HTR-8/SVneo (cell line): ENCODE measurements around the gene USF2.

Experiments
- DNase-seq: peaks from one replicate; pipeline ENCODE4 v3.0.0; 2011; ENCODE audit warnings: low spot score, mixed read lengths; ENCODE audit not compliant: insufficient read length
- FAIRE-seq: peaks from 2 replicates; lab custom pipeline; 2011; peaks lifted over from hg19 to GRCh38; lab: Jason Lieb, UNC

USF2 gene

DNA sequence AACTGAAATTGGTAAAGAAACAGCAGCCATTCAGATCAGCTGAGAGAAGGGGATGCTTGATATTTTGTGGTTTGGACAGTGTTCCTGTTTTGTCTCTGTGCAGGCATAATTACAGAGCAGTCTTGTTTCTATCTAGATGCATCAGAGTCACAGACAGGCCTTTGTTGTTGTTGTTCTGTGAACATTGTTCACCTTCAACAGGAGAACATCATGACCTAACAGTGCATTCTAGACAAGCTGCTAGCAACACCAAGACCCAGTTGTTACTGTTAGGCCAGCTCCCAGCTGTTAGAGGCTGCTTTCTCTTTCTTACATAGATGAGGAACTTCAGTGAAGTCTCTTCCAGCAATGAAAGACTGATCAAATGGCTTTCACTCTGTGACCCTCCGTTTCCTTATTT is 28.4 kb upstream of the USF2 start:
- FAIRE-seq (no peak), DNase-seq (no peak)

DNA sequence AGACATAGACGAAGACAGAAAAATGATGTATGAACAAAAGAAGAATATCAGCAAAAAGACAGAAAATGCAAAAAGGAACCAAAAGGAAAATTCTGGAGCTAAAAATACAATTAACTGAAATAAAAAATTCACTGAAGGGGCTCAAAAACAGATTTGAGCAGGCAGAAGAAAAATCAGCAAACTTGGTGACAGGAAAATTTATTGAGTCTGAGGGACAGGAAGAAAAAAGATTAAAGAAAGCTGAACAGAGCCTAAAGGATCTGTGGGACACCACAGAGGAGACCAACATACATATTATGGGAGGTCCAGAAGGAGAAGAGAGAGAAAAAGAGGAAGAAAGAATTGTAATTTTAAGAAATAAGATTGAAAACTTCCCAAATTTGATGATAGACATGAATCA is 27.3 kb upstream of the USF2 start:
- no peak for DNase-seq
- FAIRE-seq = no peak

DNA sequence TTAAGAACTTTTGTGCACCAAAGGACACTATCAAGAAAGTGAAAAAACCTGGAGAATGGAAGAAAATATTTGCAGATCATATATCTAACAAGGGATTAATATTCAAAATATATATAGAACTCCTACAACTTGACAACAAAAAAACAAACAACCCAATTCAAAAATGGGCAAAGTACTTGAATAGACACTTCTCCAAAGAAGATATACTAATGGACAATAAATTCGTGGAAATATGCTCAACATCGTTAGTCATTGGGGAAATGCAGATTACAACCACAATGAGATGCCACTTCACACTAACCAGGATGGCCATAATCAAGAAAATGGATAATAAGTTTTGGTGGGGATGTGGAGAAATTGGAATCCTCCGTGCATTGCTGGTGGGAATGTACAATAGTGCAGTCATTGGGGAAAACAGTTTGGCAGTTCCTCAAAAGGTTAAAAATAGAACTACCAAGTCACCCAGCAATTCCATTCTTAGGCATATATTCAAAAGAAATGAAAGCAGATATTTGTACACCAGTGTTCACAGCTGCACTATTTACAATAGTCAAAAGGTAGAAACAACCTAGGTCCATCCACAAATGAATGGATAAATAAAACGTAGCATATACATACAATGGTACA is 22.2 kb upstream of the USF2 start:
- no peak for FAIRE-seq
- DNase-seq = no peak

DNA sequence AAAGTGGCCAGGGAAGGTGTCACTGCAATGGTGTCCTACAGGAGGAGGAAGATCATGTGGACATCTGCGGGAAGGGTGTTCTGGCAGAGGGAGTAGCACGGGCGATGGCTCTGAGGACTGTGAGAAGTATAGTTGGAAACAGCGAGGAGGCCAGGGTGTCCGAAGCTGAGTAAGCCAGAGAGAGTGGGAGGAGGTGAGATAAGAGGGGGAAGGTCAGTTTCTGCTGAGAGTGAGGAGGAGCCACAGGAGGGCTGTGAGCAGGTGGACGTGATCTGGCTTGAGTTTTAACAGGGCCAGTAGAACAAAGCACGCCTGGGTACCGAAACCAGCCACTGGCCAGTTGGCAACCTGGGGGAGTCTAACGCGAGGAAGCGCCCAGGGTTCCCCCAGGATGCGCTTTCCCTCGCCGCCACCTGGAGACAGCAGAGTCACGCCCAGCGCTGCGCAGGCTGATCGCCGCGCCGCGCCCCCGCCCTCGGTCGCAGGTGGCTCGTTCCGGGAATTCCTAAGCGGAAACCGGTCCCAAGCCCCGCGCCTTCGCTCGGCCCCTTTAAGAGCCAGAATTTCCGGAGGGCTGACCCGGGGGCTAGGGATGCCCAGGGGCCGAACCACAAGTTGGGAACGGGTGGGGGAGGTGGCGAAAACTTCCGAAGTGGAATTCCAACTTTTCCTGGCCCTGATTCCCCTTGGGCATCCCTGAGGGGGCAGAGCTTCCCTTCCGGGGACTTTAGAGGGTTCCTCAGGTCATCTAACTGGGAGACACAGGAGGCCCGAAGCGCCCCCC is 21.0 kb upstream of the USF2 start:
- FAIRE-seq = peak; percentile 74
- DNase-seq = peak; percentile 75

DNA sequence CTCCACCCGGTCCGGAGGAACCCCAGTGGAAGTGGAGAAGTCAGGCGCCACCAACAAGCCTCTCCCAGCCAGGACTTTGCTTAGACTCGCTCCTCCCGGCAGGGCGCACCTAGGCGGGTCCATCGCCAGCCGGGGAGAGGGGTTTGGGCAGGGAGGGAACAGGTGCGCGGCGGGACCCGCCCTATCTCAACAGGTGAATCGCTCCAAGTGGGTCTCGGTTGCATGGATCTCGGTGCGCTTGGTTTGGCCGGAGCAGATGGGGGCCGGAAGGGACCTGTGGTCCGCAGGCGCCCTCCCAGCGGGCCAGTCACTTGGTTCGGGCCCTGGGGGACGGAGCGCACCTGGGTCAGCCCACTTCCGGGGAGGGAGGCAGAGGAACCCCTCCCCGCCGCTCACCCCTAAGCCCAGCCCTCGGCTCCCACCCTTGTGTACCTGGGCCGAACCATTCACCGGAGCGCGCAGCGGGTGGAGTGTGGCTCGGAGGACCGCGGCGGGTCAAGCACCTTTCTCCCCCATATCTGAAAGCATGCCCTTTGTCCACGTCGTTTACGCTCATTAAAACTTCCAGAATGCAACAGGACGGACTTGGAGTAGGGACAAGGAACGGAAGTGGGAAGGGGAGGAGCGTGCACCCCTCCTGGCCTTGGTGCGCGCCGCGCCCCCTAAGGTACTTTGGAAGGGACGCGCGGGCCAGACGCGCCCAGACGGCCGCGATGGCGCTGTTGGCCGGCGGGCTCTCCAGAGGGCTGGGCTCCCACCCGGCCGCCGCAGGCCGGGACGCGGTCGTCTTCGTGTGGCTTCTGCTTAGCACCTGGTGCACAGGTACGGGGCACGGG is 20.2 kb upstream of the USF2 start, which contains the start of gene LSR:
Gene LSR (plus strand): TSS at position 693 of the 836 bp plus-strand sequence. CDS start 21 bp downstream, at position 714.
- DNase-seq (peak; percentile 80), FAIRE-seq (peak; percentile 63)

DNA sequence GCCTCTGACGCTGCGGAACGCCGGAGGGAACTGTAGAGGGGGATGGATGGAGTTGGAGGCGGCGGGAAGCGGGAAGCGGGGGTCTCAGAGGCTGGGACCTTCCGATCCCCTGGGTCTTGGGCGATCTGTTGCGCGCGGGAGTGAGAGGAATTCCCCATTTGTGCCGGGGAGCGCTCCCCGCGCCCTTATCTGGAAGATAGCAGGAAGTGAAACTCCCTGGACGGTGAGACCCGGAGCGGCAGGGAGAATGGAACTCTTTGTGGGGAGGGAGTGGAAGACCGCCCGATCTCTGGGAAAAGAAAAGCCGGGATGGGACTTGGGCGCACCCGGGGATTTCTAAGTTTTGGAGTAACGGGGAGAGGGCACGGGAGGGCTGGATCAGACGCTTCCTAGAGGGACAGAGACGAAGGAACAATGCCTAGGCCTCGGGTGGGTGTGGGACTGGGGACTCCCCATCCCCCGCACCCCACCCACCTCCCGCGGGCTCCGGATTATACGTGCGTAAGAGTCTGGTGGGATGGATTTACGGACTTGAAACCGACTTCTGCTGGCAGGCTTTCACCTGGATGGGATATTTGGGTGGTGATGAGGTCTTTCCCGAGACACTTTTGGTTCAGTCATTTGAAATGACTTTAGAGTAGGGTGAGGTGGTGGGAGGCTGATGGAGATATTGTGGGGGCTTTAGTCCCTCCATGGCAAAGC is 19.5 kb upstream of the USF2 start:
- no peak for DNase-seq
- FAIRE-seq = no peak

DNA sequence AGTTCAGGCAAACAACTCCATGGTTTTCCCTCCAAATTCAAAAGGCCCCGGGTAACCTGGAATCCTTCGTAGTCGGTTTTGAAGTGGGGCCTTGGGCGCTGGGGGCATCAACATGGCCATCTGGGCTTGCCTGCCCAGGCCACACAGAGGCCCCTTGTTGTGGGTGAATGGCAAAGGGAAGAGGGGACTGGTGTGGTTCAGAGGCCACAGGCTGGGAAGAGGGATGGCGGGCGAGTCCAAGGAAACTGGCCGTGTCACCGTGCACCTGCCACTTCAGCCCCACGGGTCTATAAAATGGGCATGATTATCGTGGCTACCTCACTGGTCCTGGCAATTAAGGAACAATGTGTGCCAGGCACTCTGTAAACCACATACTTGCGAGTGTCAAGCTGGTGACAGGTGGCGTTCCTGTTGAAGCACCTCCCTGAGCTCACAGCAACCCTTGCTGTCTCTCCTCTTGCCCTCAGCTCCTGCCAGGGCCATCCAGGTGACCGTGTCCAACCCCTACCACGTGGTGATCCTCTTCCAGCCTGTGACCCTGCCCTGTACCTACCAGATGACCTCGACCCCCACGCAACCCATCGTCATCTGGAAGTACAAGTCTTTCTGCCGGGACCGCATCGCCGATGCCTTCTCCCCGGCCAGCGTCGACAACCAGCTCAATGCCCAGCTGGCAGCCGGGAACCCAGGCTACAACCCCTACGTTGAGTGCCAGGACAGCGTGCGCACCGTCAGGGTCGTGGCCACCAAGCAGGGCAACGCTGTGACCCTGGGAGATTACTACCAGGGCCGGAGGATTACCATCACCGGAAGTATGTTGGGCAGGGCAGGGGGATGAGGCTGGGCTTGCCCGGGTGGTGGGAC is 18.7 kb upstream of the USF2 start:
- DNase-seq (no peak), FAIRE-seq (no peak)

DNA sequence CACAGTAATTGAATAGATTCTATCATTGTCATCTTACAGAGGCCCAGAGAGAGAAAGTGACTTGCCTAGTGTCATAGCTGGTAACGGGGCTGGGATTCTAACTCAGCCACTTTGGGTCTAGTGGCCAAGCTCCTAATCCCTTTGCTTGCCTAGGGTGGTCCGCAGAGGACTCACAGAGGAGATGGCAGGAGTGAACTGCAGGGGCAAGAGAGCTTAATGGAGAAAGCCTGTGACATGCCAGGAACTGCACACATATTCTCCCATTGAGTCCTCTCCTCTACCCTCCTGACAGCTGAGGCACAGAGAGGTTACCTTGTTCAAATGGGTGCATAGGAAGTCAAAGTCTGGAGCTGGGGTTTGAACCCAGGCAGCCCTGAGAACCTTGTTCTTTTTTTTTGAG is 17.3 kb upstream of the USF2 start:
- DNase-seq (no peak), FAIRE-seq (no peak)

DNA sequence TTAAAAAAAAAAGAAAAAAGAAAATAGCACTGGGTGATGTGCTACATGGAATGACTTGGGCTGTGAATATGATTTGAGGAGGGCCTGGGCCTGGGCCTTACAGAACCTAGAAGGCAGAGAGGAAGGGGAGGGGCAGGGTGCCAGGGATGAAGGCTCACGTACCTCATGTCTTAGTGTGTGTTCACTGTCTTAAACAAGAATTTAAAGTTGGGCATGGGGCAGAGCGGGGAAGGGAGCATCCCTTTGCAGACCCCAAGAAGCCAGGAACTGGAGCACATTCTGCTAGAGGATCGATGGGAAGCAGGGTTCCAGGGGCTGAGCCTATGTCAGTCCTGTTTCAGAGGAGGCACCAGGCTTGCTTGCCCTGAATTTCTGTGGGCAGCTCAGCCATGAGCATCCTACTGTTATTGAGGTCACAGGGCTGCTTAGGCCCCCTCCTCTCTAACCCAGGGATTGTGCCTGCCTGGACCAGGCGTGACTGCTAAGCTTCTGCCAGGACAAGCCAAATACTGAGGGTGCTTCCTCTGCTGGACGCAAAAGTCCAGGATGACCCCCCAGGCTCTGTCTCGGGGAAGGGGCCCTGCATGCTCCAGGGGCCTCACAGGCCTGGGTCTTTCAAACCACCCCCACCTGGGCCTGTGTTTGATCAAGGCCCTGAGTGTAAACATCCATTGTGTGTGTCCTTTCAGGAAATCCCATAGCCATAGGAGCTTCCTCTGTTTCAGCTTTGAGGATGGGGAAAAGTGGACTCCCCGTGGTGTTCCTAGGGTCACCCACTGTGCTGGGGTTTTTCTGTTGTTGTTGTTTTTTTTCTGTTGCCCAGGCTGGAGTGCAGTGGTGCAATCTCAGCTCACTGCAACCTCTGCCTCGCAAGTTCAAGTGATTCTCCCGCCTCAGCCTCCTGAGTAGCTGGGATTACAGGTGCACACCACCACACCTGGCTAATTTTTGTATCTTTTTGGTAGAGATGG is 15.2 kb upstream of the USF2 start:
- DNase-seq (no peak), FAIRE-seq (no peak)

DNA sequence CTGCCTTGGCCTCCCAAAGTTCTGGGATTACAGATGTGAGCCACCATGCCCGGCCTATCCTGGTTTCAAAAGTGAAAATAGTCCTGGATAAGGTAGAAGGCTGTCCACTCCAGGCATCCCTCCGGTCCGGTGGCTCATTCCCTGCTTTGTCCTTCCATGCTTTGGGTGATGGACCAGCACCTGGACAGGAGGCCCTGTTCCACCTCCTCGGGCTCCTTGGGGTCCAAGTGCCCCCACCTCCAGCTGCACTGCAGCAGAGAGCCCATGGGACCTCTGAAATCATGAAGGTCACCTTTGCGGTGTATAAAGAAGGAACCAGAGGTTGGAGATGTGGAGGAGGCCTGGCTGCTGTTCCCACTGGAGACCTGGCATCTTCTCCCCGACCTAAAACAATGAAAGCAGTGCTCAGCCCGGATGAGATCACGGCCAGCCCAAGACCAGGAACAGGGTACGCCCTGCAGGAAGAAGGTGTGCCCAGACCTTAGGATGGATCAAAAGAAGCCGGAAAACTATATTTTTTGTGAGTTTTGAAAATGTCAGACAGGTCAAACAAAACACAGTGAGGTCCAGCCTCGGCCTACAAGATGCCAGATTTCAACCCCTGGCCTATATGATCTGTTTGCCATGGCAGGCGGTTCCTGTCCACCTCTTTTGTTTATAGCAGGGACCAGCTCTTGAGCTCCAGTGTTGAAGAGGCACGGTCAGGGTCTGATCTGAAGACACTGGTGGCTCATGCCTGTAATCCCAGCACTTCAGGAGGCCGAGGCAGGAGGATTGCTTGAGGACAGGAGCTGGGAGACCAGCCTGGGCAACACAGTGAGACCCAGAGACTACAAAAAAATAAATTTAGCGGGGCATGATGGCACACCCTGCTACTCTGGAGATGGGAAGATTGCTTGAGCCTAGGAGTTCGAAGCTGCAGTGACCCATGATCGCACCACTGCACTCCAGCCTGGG is 14.1 kb upstream of the USF2 start:
- DNase-seq (no peak), FAIRE-seq (no peak)

DNA sequence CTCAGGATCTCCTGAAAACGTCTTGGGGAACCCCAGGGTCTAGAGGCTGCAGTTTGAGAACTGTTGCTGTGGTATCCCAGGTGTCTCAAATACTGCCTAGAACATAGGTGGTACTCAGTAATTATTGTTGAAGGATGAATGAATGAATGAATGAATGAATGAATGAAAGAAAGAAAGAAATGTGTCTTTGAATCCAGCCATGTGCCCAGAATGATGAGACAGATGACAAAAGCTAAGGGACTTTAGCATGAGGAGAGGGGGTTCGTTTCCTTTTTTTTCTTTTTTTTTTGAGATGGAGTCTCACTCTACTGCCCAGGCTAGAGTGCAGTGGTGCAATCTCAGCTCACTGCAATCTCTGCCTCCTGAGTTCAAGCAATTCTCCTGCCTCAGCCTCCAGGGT is 12.2 kb upstream of the USF2 start:
- FAIRE-seq = no peak
- no peak for DNase-seq

DNA sequence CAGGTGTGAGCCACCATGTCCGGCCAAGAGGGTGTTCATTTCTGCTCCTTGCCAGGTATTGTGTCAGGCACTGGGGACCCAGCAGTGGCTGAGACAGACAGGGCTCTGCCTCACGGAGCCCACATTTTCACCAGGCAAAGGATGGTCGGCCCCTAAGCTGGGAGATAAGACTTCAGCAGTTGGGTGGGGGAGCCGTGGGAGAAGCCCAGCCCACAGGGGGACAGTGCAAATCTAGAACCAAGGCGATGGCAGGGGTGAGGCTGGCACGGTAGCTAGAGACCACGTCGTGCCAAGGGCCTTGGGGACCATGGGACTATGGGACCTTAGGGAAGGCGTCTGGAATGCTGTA is 11.7 kb upstream of the USF2 start:
- DNase-seq (no peak), FAIRE-seq (no peak)

DNA sequence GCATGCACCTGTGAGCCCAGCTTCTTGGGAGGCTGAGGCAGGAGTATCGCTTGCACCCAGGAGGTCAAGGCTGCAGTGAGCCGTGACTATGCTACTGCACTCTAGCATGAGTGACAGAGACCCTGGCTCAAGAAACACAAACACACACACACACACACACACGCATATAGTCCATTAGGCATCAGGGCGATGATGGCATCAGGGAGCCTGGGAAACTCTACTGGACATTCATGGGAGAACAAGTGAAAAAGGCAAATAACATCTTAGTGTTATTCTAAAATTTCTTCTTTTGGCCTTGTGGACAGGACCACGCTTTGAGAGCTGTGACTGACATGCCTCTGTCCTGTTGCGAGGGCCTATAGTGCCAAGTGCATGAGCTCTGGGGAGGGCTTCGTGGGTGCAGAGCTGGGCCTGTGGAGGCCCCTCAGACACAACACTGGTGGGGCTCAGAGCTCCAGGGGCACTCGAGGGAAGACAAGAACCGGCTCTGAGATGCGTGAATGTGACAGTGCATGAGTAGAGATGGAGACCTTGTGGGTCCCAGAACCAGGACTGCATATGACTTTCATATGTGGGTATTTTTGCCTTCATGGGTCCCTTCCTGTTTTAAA is 8.0 kb upstream of the USF2 start:
- DNase-seq (no peak), FAIRE-seq (no peak)

DNA sequence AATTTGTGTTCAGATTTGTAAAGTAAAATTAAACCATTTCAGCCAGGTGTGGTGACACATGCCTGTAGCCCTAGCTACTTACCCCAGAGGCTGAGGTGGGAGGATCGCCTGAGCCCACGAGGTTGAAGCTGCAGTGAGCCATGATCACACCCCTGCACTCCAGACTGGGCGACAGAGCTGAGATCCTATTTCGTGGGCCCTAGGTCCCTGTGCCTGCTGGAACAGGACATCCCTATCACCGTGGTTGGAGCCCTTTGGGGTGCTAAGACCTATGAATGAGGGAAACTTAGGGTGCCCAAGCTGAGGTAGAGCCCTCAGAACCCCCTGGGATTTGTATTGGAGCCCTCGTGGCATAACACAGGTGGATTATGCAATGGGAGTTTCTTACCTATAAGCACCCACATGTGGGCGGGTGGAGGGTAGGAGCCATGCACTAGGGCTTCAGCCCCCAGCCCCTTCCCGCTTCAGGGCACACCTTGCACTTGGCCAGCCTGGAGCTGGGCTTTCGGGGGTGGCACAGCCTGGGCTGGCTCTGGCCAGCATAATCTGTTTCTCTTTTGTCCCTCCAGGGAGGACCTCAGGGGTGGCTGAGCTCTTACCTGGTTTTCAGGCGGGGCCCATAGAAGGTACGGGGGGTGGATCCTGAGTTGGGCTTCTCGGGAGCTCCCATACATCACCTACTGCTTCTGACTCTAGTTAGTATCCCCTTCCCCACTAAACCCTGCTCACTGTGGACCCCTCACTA is 7.2 kb upstream of the USF2 start:
- FAIRE-seq = no peak
- no peak for DNase-seq

DNA sequence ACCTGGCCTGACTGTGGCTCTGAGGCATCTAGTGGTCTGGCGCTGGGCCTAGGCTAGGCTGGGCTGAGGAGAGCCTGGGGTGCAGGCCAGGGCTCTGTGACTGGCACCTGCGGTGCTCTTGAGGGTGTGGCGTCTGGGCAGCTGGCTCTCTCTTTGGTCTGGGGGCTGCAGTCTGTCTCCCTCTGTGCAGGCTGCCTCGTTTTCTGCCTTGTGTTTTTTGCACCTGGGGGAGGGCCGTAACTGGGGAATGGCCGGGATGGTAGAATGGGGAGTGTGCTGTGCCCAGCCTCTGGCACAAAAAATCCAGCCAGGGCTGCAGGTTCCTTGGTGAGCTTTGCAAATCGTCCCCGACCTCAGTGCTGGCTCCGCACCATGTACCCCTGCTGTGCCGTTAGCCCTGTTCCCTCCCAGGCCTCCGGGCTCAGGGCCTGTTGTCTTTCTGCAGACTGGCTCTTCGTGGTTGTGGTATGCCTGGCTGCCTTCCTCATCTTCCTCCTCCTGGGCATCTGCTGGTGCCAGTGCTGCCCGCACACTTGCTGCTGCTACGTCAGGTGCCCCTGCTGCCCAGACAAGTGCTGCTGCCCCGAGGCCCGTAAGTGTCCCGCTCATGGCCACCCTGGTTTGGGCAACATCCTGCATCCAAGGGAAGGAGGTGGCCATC is 6.5 kb upstream of the USF2 start:
- DNase-seq (no peak), FAIRE-seq (no peak)
